GM21529 (cell line): ENCODE measurements around the gene PNCK.

Experiments used
- ATAC-seq: cut with Tn5 transposase; IDR thresholded peaks from one replicate; pipeline ENCODE4 v1.9.1; 2021; ENCODE audit not compliant: unreplicated experiment

The PNCK gene

DNA sequence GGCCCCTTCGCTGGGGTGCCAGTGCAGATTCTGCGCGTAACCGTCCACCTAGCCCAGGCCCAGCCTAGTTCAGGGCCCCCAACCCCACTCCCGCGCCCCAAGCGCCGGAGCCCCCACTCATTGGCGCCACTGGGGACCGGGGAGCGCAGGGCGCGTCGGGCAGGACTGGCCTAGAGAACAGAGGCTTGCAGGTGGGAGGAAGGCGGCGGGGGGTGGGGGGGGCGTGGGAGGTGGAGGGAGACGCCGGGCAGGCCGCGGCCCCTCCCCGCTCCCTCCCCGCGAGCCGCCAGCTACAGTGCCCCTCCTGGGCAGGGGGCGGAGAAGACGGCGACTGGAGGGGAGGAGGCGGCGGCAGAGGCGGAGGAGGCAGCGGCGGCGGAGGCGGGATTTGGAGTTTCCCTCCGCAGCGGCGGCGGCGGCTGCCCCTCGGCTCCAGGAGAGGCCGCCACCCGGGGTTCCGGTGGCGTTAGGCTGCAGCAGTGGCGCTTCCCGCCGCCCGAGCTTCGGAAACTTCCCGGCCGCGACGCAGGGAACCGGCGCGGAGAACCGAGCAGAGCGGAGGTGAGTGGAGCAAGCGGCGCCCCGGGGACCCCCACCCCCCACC is 31.5 kb downstream of the PNCK start:
- ATAC-seq: no peak

DNA sequence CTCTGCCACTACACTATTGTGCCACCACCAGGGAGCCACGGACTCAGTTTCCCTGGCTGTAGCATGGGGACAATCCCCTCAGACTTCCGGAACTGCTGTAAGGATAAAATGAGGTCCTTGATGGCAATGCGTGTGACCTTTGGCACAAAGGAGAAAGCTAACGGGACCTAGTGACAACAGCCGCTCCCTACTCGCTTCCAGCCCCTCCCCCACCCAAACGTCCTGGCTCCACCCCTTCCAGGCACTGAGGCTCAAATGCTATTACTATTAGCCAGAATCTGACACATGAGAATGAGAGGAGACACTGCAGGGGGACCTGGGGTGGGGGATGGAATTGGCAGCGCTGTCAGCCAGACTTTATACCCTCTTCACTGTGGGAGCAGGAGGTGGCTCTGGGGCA is 32.0 kb downstream of the PNCK start:
- ATAC-seq: no peak

- no peak for ATAC-seq
These were observed 32.7 kb downstream of the PNCK start for GRCh38 chrX:153640736-153641575.

DNA sequence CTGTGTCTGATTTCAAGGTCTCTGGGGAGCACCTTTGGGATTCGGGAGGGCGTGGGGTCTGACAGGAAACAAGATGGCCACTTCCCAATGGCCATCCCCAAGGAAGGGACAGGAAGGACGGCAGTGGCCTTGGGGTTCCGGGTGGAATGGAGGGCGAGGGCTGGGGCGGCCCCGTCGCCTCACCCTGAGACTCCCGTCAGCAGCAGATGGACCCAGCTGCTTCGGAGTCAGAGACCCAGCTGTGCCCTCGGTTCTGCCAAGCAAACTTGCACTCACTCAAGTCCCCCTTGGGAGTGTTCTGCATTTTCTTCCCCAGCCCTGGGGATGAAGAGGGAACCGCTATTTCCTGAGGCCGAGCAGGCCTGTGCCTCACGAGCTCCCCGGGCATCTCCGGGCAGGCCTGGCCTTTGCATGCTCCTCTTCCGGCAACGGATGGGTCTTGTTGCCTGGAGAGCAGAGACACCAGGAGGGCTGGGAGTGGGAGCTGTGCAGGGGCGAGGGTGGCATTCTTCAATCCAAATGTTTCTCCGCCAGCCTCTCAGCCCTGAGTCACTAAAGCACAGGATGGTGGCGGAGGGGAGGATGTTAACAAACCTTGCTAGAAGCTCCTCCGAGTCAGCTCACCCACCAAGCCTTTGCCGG is 33.4 kb downstream of the PNCK start:
- ATAC-seq: no peak

DNA sequence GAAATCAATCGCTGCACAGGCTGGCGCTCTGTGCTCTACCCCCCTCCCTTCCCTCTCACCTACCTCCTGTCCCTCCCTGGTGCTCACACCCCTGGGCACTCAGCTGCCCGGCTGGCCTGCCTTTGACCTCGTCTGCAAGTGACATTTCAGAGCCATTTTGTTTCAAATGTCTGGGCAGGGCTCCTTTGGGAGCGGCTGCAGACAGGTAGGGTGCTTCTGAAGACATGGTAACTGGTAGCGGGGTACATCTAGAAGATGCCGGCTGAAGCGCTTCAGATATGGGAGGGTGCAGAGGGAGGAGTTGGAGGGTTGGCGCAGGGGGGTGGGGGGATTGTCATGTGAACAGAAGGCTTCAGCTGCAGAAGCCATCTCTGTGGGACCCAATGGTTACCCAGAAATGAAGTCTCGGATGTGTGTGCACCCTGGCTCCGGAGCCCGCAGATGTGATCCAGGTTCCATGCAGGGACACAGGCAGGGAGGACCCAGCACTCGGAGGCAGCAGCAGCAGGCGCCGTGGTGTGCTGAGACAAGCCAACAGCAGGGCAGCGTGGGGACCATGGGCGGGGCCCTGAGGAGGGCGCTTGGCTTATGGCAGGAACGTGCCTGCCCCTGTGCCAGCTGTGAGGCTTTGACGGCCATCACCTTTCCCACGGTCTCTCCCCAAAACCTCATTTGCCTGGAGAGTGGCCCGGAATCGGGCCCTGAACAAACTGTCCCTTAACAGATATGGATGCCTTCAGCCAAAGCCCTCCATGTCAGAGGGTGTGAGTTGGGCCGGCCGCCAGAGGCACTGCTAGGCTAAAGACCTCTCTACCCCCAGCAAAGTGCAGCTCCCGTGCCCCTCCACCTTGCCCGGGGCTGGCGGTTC is 34.2 kb downstream of the PNCK start:
- ATAC-seq: no peak

DNA sequence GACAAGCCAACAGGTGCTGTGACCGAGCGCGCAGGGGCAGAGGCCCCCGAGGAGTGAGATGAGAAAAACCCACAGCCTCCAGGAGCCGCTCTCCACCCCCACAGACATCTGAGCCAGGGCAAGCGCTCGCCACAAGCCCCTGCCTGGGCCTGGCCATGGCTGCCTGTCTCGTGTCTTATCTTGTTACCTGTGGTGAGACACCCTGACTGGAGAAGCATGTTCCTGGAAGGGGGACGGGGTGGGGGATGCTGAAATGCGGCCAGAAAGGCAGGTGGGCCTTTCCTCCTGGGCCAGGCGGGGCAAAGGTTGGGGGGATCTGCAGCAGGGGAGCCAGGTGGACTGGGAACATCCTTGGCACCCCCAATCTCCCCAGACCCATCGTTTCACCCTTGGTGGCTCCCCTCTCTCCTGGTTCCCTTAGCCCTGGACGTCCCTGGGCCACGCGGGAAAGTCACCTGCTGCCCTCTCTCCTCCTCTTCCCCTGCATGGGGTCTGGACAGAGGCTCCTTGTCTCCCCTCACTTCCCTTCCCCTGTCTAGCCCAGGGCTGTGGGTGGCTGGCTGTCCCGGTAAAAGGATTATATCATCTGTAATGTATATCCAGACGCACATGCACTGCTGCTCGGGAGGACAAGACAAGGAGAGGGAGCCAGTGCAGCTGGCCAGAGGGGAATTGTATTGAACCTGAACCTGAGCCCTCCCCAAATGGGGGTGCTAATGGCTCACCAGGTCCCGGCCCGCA is 35.0 kb downstream of the PNCK start:
- no peak for ATAC-seq

DNA sequence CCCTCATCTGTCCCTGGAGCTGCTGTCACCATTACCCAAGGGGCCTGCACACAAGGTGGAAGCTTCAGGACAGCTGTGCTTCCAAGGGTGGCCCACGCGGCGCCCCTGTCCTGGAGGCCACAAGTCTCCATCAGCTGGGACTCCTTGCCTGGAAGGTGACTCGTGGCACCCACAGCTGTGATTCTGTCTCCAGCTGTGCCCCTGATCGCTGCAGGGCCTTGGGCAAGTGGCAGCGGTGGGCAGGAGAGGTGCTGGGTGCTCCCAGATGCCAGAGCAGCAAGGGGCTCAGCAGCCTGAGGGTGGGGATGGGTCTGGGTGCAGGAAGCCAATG is 35.6 kb downstream of the PNCK start:
- no peak for ATAC-seq

- no peak for ATAC-seq
These were observed 36.2 kb downstream of the PNCK start for GRCh38 chrX:153637121-153638040.

GRCh38 chrX:153636716-153637115 is 36.9 kb downstream of the PNCK start:
- ATAC-seq: no peak

DNA sequence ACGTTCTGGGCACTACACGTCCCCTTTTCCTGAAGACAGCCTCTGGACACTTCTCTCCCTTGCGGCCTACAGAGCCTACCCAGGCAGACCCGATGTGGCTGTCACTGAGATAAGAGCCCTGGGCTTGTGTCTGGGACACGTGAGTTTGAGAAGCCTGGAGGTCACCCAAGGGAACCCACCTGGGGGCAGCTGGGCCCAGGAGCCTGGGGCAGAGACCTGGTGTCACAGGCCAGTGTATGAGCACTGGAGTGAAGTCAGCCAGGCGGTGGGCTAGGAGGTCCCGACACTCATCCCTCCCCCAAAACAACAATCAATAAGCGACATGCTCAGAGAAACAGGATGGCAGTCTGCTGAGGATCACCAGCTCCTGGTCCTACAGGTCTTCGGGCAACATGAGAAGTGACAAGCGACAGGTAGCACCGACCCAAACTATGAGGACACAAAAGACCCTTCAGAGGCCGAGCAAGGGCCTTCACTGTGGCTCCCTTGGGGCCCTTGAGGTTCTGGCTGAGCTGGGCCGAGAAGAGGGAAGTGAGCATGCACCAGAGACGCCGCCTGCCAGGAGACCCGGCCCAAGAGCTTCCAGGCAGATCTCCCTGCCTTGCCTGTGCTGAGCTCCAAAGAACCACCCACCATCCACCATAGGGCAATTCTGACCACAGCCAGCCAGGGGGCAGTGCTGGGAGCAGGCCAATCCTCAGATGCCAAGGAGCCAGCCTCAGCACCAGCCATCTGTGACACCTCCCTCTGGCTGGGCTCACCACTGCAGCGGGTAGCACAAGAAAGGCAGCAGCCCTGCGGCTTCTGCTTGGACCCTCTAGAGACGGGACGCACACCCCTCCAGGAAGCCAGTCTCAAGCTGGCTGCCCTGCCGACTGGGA is 37.6 kb downstream of the PNCK start:
- ATAC-seq: peak; percentile 51

DNA sequence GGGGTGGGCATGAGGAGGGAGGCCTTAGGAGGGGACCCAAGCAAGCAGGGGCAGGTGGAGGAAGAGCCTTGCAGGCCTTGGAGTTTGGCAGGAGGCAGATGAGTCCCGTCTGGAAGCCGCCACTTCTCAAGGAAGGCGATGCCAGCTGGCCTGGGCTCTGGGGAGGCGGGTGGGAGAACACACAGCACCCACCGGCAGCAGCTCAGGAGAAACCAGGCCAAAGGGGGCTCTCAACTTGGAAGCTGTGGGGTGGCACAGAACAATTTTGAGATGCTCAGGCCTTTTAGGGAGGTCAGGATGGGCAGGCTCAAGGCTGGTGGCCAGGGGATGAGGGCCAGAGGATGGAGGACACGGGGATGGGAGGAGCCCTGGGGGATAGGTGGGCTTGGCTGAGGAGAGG is 38.2 kb downstream of the PNCK start:
- ATAC-seq: no peak

DNA sequence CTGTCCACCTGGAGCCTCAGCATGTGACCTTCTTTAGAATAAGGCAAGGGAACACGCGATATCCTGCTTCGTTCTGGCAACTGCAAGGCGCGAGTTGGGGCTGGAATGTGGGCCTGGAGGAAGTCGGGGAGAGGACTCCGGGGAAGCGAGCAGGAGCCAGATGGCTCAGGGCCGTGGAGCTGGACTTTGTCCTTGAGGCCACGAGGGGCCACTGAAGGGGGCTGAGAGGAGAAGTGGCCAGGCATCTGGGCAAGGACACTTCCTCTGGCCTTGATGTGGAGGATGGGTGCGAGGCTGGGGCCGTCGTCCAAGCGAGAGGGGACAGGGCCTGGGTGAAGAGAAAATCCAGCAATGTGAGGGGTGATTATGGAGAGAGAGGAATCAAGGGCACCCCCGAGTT is 38.8 kb downstream of the PNCK start:
- no peak for ATAC-seq

- no peak for ATAC-seq
These were observed 39.4 kb downstream of the PNCK start for GRCh38 chrX:153634236-153634635.

- ATAC-seq: no peak
These were observed 39.9 kb downstream of the PNCK start for GRCh38 chrX:153633607-153634180.

GRCh38 chrX:153633048-153633447 is 40.6 kb downstream of the PNCK start:
- ATAC-seq: no peak

DNA sequence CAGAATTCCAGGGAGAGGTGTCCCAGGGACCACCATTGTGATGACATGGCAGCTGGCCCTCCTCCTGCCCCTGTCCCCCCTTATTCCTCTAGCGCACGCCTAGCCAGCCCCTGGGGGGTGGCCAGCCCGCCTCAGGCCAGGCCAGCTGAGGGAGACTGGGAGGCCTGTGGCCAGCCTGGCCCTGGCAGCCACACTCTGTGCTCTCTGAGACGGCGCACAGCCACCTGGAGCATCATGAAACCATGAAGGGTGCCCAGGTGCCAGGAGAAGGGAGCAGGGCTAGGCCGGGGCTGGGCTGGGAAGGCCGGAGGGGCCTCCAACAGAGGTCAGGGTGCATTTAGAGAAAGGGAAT is 41.0 kb downstream of the PNCK start:
- no peak for ATAC-seq

GRCh38 chrX:153631907-153632594 is 41.6 kb downstream of the PNCK start:
- no peak for ATAC-seq

DNA sequence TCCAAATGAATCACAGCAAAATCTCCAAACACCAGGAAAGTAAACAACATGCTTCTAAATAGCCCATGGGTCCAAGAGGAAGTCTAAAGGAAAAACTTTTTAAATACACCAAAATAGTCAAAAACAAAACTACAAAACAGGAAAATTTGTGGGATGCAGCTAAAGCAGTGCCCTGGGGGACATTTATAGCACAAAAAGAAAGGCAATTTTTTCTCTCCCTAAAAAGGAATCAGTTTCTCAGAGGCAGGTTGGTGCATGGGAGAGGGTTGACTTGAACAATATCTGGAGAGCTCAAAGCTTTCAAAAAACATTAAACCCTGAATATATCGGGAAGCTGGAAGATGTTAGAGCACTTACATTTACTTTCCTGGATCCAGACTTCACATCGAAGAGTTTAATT is 42.3 kb downstream of the PNCK start:
- ATAC-seq: no peak
